DOHH2 (cell line): ENCODE data around the gene C17orf58.
"Not testable (repeated sequence)": the region's sequence is repeated elsewhere in the genome, so short reads cannot be mapped to it uniquely, and the experiment has no call there.

ENCODE experiments used
- H3F3A ChIP-seq: fragments of 200-600 bp; sonication (generic), shearing (Covaris generic); 2 replicates; pipeline ENCODE4 v1.6.0; 2016; ENCODE audit warnings: antibody characterized with exemption, mild to moderate bottlenecking; ENCODE audit not compliant: control insufficient read depth, insufficient read depth
- H3K27ac ChIP-seq: fragments of 200-600 bp; sonication (generic); 2 replicates; pipeline ENCODE4 v1.5.1; 2014; ENCODE audit warnings: low read depth, mild to moderate bottlenecking, low read length, moderate library complexity
- H3K27me3 ChIP-seq: fragments of 200-600 bp; sonication (generic); 2 replicates; pipeline ENCODE4 v1.6.1; 2014; ENCODE audit warnings: mild to moderate bottlenecking, low read length, mixed read lengths; ENCODE audit not compliant: control insufficient read depth
- H3K36me3 ChIP-seq: fragments of 200-600 bp; sonication (generic); 2 replicates; pipeline ENCODE4 v1.6.1; 2014; ENCODE audit warnings: mild to moderate bottlenecking, low read length, moderate library complexity, mixed read lengths; ENCODE audit not compliant: control insufficient read depth
- H3K4me1 ChIP-seq: fragments of 200-600 bp; sonication (generic); 2 replicates; pipeline ENCODE4 v1.6.1; 2014; ENCODE audit warnings: mild to moderate bottlenecking, low read length, mixed read lengths; ENCODE audit not compliant: control insufficient read depth
- H3K4me2 ChIP-seq: fragments of 200-600 bp; sonication (generic); 2 replicates; pipeline ENCODE4 v1.6.0; 2014; ENCODE audit warnings: mild to moderate bottlenecking, low read length, moderate library complexity
- H3K4me3 ChIP-seq: fragments of 200-600 bp; sonication (generic); 2 replicates; pipeline ENCODE4 v1.5.1; 2014; ENCODE audit warnings: mild to moderate bottlenecking, low read length, mixed read lengths
- H3K79me2 ChIP-seq: fragments of 200-600 bp; sonication (generic); 2 replicates; pipeline ENCODE4 v1.6.1; 2014; ENCODE audit warnings: mild to moderate bottlenecking, low read length, mixed read lengths; ENCODE audit not compliant: control insufficient read depth
- H3K9me2 ChIP-seq: fragments of 200-600 bp; sonication (generic); replicated peaks from 2 replicates; pipeline ENCODE4 v1.6.1; 2014; ENCODE audit warnings: mild to moderate bottlenecking, low read length, mixed read lengths; ENCODE audit not compliant: control insufficient read depth
- H3K9me3 ChIP-seq: fragments of 200-600 bp; sonication (generic); 2 replicates; pipeline ENCODE4 v1.6.1; 2014; ENCODE audit warnings: antibody characterized with exemption, low read length, mixed read lengths; ENCODE audit not compliant: control insufficient read depth, insufficient read depth
- H4K20me1 ChIP-seq: fragments of 200-600 bp; sonication (generic); 2 replicates; pipeline ENCODE4 v1.6.0; 2014; ENCODE audit warnings: low read depth, mild to moderate bottlenecking, antibody characterized with exemption, low read length, moderate library complexity; ENCODE audit not compliant: control insufficient read depth, insufficient read depth
- EZH2phosphoT487 ChIP-seq: fragments of 200-600 bp; sonication (generic); IDR thresholded peaks from 2 replicates; pipeline ENCODE4 v1.6.1; 2017; ENCODE audit warnings: borderline replicate concordance, mild to moderate bottlenecking, antibody characterized with exemption, low read length, moderate library complexity, mixed read lengths
- TF ChIP-seq, protein P1 (sequence below): fragments of 200-600 bp; sonication (generic); IDR thresholded peaks from one replicate; pipeline ENCODE4 v1.5.1; 2014; ENCODE audit warnings: antibody characterized with exemption, mild to moderate bottlenecking, low read depth, low read length; ENCODE audit not compliant: poor library complexity, severe bottlenecking

The C17orf58 gene

DNA sequence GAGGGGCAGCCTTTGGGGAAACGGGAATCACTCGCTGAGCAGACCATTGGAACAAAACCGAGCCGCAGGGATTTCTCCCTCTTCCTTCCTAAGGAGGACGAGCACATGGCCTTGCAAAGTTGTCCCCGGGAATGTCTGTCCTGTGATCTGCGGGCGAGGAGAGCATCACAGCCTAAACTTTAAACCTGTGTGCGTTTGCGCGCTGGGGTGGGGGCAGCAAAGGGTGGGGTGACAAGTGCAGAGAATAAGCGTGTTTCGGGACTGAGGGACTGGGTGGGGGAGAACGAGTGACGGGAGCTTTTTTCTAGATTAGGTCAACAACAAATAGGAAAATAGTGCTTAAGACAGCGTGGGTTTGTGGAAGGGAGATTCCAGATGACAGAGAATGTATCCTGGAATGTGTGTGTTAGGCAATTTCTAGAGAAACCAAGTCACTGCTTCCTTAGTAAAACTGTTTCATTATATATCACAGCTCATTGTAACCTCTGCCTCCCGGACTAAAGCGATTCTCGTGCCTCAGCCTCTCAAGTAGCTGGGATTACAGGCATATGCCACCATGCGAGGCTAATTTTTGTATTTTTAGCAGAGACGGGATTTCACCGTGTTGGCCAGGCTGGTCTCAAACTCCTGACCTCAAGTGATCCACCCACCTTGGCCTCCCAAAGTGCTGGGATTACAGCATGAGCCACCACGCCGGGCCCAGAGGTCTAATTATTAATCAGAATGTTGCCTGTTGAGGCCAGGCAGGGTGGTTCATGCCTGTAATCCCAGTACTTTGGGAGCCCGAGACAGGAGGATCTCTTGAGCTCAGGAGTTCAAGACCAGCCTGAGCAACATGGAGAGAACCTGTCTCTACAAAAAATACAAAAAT lies at the start of gene C17orf58:
Gene C17orf58 (minus strand): TSS at position 169 of the 871 bp plus-strand sequence. CDS start 271 bp downstream, outside the sequence.
- peaks cover 36% of the 10 kb centered on the region for H3K4me1 ChIP-seq
- not testable (repeated sequence) for H3K9me2 ChIP-seq, H3K9me3 ChIP-seq, H3K27ac ChIP-seq, H4K20me1 ChIP-seq, H3K79me2 ChIP-seq, H3K36me3 ChIP-seq
- H3K27me3 ChIP-seq = peaks cover 24% of the 10 kb centered on the region
- H3K4me2 ChIP-seq = peak within 1 kb of the TSS; percentile 99
- peak within 1 kb of the TSS; percentile 95 for H3K4me3 ChIP-seq
- H3F3A ChIP-seq = peaks cover 15% of the 10 kb centered on the region

DNA sequence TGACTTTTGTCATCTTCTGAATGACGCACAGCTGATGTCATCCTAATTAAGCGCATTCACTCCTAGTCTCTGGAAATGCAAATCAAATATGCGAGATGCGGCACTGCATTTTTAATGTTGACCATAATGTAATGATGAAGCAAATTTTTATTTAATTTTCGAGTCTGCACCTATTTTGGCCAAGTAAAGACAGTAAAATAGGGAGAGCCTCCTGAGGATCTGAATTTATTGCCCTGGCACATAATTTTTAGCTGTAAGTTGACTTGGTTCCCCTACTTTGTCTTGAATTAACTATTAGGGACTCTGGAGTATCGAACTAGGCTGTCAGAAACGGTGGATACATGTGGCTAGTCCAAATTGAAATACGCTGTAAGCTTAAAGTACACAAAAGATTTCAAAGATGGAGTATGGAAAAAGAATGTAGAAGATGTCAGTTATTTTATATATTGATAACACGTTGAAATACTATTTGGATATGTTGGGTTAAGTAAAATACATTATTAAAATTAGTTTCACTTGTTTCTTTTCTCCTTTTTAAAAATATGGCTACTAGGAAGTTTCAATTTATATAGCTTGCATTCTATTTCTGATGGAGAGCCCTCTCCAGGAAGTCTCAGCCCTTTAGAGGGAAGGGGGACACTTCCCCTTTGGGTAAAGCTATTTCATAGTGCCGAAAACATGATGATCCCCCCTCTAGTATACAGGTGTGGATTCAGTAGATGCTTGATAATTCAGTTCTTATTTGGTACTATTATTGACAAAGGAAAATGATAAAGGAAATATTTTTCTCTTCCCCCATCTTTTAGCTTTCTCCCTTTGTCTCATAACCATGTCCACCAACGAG lies 40.3 kb upstream of the C17orf58 start:
- no peaks in the 10 kb centered on the region for H3K27me3 ChIP-seq
- H3K4me3 ChIP-seq = peak overlapping the region; percentile 93
- peaks cover 13% of the 10 kb centered on the region for H4K20me1 ChIP-seq
- H3F3A ChIP-seq = peaks cover 28% of the 10 kb centered on the region
- peaks cover 38% of the 10 kb centered on the region for H3K79me2 ChIP-seq
- peaks cover 26% of the 10 kb centered on the region for H3K4me1 ChIP-seq
- no peaks in the 10 kb centered on the region for H3K9me3 ChIP-seq
- peak overlapping the region; percentile 75 for H3K27ac ChIP-seq
- peak overlapping the region; percentile 77 for H3K4me2 ChIP-seq
- peaks cover 58% of the 10 kb centered on the region for H3K36me3 ChIP-seq
- no peak for TF ChIP-seq EZH2phosphoT487
- TF ChIP-seq, protein P1, sequence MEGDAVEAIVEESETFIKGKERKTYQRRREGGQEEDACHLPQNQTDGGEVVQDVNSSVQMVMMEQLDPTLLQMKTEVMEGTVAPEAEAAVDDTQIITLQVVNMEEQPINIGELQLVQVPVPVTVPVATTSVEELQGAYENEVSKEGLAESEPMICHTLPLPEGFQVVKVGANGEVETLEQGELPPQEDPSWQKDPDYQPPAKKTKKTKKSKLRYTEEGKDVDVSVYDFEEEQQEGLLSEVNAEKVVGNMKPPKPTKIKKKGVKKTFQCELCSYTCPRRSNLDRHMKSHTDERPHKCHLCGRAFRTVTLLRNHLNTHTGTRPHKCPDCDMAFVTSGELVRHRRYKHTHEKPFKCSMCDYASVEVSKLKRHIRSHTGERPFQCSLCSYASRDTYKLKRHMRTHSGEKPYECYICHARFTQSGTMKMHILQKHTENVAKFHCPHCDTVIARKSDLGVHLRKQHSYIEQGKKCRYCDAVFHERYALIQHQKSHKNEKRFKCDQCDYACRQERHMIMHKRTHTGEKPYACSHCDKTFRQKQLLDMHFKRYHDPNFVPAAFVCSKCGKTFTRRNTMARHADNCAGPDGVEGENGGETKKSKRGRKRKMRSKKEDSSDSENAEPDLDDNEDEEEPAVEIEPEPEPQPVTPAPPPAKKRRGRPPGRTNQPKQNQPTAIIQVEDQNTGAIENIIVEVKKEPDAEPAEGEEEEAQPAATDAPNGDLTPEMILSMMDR = no peak
- no peaks in the 10 kb centered on the region for H3K9me2 ChIP-seq

DNA sequence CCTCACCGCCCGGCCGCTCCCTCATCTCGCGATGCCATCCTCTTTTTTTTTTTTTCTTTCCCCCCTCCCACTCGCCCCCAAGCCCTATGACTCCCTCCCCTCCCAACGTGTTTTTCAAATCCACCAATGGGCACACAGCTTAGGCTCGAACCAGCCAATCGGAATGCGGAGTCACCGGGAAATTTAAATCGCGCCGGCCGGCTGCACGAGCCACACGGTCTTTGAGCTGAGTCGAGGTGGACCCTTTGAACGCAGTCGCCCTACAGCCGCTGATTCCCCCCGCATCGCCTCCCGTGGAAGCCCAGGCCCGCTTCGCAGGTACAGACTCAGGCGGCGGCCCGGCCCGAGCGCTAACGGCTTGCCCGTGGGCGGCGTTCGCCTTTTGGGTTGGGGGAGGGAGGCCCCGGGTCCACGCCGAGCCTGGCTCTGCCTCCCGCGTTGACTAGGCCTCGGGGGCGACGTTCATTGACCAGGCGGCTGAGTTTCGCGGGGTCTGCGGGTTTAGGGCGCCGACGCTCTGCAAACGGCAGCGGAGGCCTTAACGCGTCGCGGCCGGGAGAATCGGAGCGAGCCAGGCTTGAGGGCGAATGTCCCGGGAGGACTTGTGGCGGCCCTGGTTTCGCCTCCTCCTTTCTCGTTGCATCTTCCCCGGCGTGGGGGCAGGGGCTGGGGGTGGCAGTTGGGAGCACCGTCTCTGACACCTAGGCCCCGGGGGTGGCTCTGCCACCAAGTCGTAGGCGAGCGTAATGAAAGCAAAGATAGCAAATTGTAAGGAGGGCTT lies 39.4 kb upstream of the C17orf58 start, which contains the start of gene KPNA2:
Gene KPNA2 (plus strand): TSS at position 213 of the 781 bp plus-strand sequence. CDS start 1,398 bp downstream, outside the sequence.
- peak within 1 kb of the TSS; percentile 77 for H3K4me2 ChIP-seq
- no peak for TF ChIP-seq EZH2phosphoT487
- no peaks in the 10 kb centered on the region for H3K9me3 ChIP-seq
- no peaks in the 10 kb centered on the region for H3K27me3 ChIP-seq
- peak within 1 kb of the TSS; percentile 75 for H3K27ac ChIP-seq
- H3K79me2 ChIP-seq = peaks cover 38% of the 10 kb centered on the region
- H4K20me1 ChIP-seq = peaks cover 13% of the 10 kb centered on the region
- peaks cover 24% of the 10 kb centered on the region for H3F3A ChIP-seq
- H3K4me1 ChIP-seq = peaks cover 26% of the 10 kb centered on the region
- peak within 1 kb of the TSS; percentile 93 for H3K4me3 ChIP-seq
- H3K9me2 ChIP-seq = no peaks in the 10 kb centered on the region
- peaks cover 50% of the 10 kb centered on the region for H3K36me3 ChIP-seq

DNA sequence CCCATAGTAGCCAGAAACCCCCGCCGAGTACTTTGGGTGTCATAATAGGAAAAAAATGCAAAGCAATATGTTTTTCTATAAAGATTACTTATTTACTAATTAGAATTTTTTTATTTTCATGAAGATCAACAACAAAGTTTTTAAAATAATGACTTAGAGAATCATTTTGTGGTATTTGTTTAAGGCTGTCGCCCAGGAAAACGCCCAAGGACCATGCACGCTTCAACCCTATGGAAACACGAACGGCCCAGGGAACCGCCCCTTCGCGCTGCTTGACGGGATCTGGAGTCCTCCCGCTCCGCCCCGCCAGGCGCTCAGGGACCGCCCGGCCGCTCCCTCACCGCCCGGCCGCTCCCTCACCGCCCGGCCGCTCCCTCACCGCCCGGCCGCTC lies 38.9 kb upstream of the C17orf58 start:
- Histone ChIP-seq H3K27me3 (no peaks in the 10 kb centered on the region), H3K9me3 (no peaks in the 10 kb centered on the region), H3K36me3 (peaks cover 44% of the 10 kb centered on the region), H3K9me2 (no peaks in the 10 kb centered on the region), H3K4me2 (peak overlapping the region; percentile 71), H3K79me2 (peaks cover 38% of the 10 kb centered on the region), H3F3A (peaks cover 18% of the 10 kb centered on the region), H3K4me3 (peak overlapping the region; percentile 63), H4K20me1 (peaks cover 13% of the 10 kb centered on the region), H3K27ac (no peak overlapping the region), H3K4me1 (peaks cover 26% of the 10 kb centered on the region)
- TF ChIP-seq, protein P1 = no peak
- no peak for TF ChIP-seq EZH2phosphoT487
